ENCODE results near the gene FAM20B.

GRCh38 chr1:179030130-179030529 is 4.4 kb downstream of the FAM20B start:
- no peak for TF ChIP-seq EZH2 (optimal IDR thresholded peaks at IDR 0.05; ENCODE audit: low read depth, low read length)
- TF ChIP-seq CTCF (IDR thresholded peaks at IDR 0.05; ENCODE audit: low read length): no peak
